Mesothelial cell of epicardium (in vitro differentiated cells): ENCODE data around the gene ANKRD44. TPM values are rescaled to one million over a fixed set of nuclear protein-coding genes. Genes with fewer than 3 reads are reported as not detected.

Experiments used
- DNase-seq, 2 experiments: peaks; one replicate each; pipeline ENCODE4 v3.0.0; 2021; ENCODE audit warnings: low spot score in 2 of 2; ENCODE audit not compliant: unreplicated experiment in 2 of 2
- H3K27ac Mint-ChIP-seq: 2 replicates; pipeline ENCODE4 v1.8.0; 2021; ENCODE audit warnings: mixed read lengths
- H3K27me3 Mint-ChIP-seq: 2 replicates; pipeline ENCODE4 v1.8.0; 2021; ENCODE audit warnings: low read depth, mixed read lengths
- H3K36me3 Mint-ChIP-seq: 2 replicates; pipeline ENCODE4 v1.8.0; 2021; ENCODE audit warnings: mixed read lengths
- H3K4me1 Mint-ChIP-seq: 2 replicates; pipeline ENCODE4 v1.8.0; 2021; ENCODE audit warnings: mixed read lengths
- H3K4me3 Mint-ChIP-seq: 2 replicates; pipeline ENCODE4 v1.8.0; 2021; ENCODE audit warnings: mild to moderate bottlenecking, moderate library complexity, mixed read lengths
- H3K9me3 Mint-ChIP-seq: 2 replicates; pipeline ENCODE4 v1.8.0; 2021; ENCODE audit warnings: mixed read lengths
- CTCF ChIP-seq: fragments of 200-600 bp; sonication (generic); IDR thresholded peaks from one replicate; pipeline ENCODE4 v1.5.0; 2021; ENCODE audit warnings: antibody characterized with exemption; ENCODE audit not compliant: unreplicated experiment
- total RNA-seq: library from RNA; stranded (reverse); gene quantifications from 3 replicates; pipeline ENCODE4 v1.2.1, GENCODE V29; 2021

Gene ANKRD44
- total RNA-seq, 1 donor from 2014 or later, result 10.4 TPM

GRCh38 chr2:196952936-196953335 is 357.6 kb downstream of the ANKRD44 start:
- H3K27ac Mint-ChIP-seq, result no peak overlapping the region
- DNase-seq, result no peak
- no peak overlapping the region for H3K4me3 Mint-ChIP-seq
- H3K36me3 Mint-ChIP-seq, result no peaks in the 10 kb centered on the region
- peaks cover 5% of the 10 kb centered on the region for H3K4me1 Mint-ChIP-seq
- no peaks in the 10 kb centered on the region for H3K9me3 Mint-ChIP-seq
- no peak for TF ChIP-seq CTCF
- no peaks in the 10 kb centered on the region for H3K27me3 Mint-ChIP-seq

GRCh38 chr2:196951973-196952372 is 358.6 kb downstream of the ANKRD44 start:
- H3K36me3 Mint-ChIP-seq, result no peaks in the 10 kb centered on the region
- no peak for TF ChIP-seq CTCF
- no peak for DNase-seq
- H3K27me3 Mint-ChIP-seq, result no peaks in the 10 kb centered on the region
- H3K4me3 Mint-ChIP-seq, result no peak overlapping the region
- no peaks in the 10 kb centered on the region for H3K9me3 Mint-ChIP-seq
- peaks cover 5% of the 10 kb centered on the region for H3K4me1 Mint-ChIP-seq
- no peak overlapping the region for H3K27ac Mint-ChIP-seq

GRCh38 chr2:196949116-196949515 is 361.5 kb downstream of the ANKRD44 start:
- no peaks in the 10 kb centered on the region for H3K36me3 Mint-ChIP-seq
- H3K9me3 Mint-ChIP-seq, result no peaks in the 10 kb centered on the region
- H3K27me3 Mint-ChIP-seq, result no peaks in the 10 kb centered on the region
- TF ChIP-seq CTCF, result no peak
- no peak overlapping the region for H3K27ac Mint-ChIP-seq
- DNase-seq, result no peak
- H3K4me3 Mint-ChIP-seq, result no peak overlapping the region
- H3K4me1 Mint-ChIP-seq, result peaks cover 3% of the 10 kb centered on the region

- Mint-ChIP-seq H3K27ac (no peak overlapping the region), H3K27me3 (no peaks in the 10 kb centered on the region), H3K9me3 (no peaks in the 10 kb centered on the region), H3K36me3 (no peaks in the 10 kb centered on the region), H3K4me3 (no peak overlapping the region), H3K4me1 (peaks cover 3% of the 10 kb centered on the region)
- DNase-seq, result no peak
- no peak for TF ChIP-seq CTCF
These were observed 366.0 kb downstream of the ANKRD44 start for GRCh38 chr2:196944570-196944969.

- Mint-ChIP-seq H3K27ac (no peak overlapping the region), H3K4me3 (no peak overlapping the region), H3K4me1 (peaks cover 3% of the 10 kb centered on the region), H3K9me3 (no peaks in the 10 kb centered on the region), H3K36me3 (no peaks in the 10 kb centered on the region), H3K27me3 (no peaks in the 10 kb centered on the region)
- DNase-seq, result no peak
- TF ChIP-seq CTCF, result no peak
These were observed 369.0 kb downstream of the ANKRD44 start for GRCh38 chr2:196941398-196942078.
